GM11168 (cell line): ENCODE data around the gene AKR1C2.
"Not testable (repeated sequence)": the region's sequence is repeated elsewhere in the genome, so short reads cannot be mapped to it uniquely, and the experiment has no call there.

ENCODE experiments used
- in situ Hi-C: fragments of 300-500 bp; cut with MboI; formaldehyde crosslinking; loops from one replicate; pipeline ENCODE4 v1.12.0; 2022; ENCODE audit warnings: low sequenced_read_pairs; ENCODE audit not compliant: unreplicated experiment

The AKR1C2 gene

GRCh38 chr10:4992564-4992963 lies 11.1 kb downstream of the AKR1C2 start:
- in situ Hi-C loops = not testable (repeated sequence)

- in situ Hi-C loops = not testable (repeated sequence)
Observed at GRCh38 chr10:4991463-4991862, 12.2 kb downstream of the AKR1C2 start.

DNA sequence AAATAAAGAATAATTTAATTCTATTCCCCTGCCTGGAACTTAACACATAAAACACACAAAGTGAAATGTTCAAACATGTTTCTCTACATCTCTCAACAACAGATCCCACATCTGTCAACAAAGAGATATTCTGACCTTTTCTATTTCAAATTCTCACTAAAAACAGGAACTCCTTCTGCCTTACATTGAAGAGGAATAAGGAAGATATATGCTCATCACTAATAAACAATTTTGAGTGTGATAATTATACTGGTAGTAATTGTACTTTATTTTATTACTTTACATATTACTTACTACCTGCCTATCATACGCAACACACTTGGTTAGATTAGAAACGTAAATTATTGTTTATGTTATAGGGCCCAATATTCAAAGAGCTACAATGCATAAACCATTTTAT lies 13.4 kb downstream of the AKR1C2 start:
- in situ Hi-C loops = no loop called here

DNA sequence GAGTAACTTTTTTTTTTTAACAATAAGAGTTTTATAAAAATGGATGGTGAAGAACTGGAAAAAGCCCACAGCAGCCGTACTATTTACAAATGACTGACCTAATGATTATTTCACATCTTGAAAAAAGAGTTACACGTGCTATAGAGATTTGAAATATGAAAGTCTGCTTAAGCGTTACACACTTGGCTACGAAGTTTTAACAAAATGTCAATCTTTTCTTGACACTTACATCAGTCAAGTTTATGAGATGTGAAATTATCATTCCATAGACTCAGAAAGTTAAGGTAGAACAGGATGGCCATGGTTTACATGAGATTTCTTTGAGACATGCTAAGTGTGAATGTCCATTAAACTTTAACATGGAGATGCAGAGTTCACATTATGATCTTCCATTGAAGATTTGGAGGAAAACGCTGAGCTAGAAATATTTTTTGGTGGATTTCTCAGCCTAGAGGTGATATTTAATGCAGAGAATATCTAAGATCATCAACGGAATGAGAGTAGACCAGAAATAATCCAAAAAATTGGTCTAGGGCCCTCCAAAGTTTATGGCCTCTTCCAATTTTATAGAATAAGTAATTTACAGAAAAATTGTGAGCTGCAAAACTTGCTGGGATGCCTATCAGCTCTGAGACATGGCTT lies 15.5 kb downstream of the AKR1C2 start:
- in situ Hi-C loops = not testable (repeated sequence)

- in situ Hi-C loops = no loop called here
Observed at GRCh38 chr10:4984971-4985594, 18.6 kb downstream of the AKR1C2 start.

- in situ Hi-C loops = no loop called here
Observed at GRCh38 chr10:4984223-4984622, 19.4 kb downstream of the AKR1C2 start.

DNA sequence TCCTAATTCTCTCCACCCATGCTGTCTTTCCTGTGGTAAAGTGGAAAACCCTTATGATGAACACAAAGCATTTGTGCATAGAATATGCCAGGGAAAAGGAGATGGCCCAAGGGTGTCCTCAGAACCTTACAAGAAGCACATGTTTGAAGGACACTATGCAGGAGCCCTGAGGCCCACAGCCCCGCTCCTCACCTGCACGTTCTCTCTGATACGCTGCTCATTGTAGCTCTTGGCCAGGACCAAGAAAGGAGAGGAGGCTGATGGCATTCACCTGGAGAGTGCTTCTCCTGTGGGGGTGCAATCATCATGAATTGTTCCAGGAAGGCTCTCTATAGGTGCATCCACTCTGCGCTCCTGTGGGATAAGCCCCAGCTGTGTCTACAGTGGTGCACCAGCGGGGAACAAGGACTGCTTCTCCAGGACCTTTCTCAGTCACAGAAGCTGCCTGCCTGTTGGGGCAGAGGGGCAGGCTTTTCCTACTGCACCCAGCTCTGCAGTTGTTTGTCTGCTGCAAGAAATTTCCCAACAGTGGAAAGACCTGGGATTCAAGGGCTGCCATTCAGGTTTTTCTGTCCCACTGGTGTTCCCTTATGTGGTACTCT lies 19.9 kb downstream of the AKR1C2 start:
- in situ Hi-C loops = no loop called here

- in situ Hi-C loops = no loop called here
Observed at GRCh38 chr10:4982764-4983226, 20.9 kb downstream of the AKR1C2 start.

- in situ Hi-C loops = no loop called here
Observed at GRCh38 chr10:4981722-4982471, 21.8 kb downstream of the AKR1C2 start.

- in situ Hi-C loops = no loop called here
Observed at GRCh38 chr10:4980793-4981192, 22.9 kb downstream of the AKR1C2 start.

DNA sequence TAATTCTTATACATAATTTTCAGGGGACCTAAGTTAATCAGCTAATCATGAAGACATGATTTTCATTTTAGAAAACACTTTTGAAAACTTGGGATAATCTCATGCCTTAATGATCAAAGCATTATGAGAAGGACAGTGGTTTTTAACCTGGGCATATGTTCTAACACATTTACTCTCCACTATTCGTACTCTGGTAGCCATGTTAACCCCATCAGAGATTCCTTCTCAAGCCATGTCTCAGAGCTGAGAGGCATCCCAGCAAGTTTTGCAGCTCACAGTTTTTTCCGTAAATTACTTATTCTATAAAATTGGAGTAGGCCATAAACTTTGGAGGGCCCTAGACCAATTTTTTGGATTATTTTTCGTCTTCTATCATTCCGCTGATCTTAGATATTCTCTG lies 24.8 kb downstream of the AKR1C2 start:
- in situ Hi-C loops = no loop called here

DNA sequence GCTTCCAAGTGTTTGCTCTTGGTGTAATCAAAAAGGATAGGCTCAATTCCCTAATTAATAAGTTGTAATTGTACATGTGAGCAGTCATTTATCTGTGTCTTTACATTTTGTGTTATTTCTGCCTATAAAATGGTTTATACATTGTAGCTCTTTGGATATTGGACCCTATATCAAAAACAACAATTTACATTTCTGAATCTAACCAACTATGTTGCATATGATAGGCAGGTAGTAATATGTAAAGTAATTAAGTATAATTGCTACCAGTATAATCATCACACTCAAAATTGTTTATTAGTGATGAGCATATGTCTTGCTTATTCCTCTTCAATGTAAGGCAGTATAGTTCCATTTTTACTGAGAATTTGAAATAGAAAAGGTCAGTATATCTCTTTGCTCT lies 26.6 kb downstream of the AKR1C2 start:
- in situ Hi-C loops = no loop called here

GRCh38 chr10:4974400-4974799 lies 29.3 kb downstream of the AKR1C2 start:
- in situ Hi-C loops = not testable (repeated sequence)

- in situ Hi-C loops = not testable (repeated sequence)
Observed at GRCh38 chr10:4973294-4973693, 30.4 kb downstream of the AKR1C2 start.

DNA sequence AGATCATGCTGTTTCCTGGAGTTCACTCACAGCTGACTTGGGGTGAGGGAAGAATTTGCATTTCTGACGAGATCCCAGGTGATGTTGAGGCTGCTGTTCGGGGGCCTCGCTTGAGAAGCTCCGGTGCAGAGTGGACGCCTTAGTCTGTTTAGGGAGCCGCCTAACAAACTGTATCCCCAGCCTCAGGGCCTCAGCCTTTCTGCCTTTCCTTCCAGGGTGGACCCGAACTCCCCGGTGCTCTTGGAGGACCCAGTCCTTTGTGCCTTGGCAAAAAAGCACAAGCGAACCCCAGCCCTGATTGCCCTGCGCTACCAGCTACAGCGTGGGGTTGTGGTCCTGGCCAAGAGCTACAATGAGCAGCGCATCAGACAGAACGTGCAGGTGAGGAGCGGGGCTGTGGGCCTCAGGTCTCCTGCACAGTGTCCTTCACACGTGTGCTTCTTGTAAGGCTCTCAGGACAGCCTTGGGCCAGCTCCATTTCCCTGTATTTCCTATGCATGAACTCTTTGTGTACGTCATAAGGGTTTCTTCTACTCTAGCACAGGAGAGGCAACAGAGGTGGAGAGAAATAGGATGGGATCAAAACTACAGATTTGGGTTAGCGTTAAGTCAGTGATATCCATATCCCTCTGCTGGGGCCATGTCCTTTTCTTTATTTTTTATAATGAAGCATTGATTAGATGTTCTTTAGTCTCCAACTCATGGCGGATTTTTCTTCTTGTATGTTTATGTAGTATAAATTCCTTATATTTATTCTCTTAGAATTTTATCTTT lies 31.1 kb downstream of the AKR1C2 start:
- in situ Hi-C loops = not testable (repeated sequence)

- in situ Hi-C loops = not testable (repeated sequence)
Observed at GRCh38 chr10:4970362-4970761, 33.3 kb downstream of the AKR1C2 start.

GRCh38 chr10:4969289-4969688 lies 34.4 kb downstream of the AKR1C2 start:
- in situ Hi-C loops = not testable (repeated sequence)

- in situ Hi-C loops = not testable (repeated sequence)
Observed at GRCh38 chr10:4967189-4967588, 36.5 kb downstream of the AKR1C2 start.

- in situ Hi-C loops = not testable (repeated sequence)
Observed at GRCh38 chr10:4965763-4966162, 37.9 kb downstream of the AKR1C2 start.

DNA sequence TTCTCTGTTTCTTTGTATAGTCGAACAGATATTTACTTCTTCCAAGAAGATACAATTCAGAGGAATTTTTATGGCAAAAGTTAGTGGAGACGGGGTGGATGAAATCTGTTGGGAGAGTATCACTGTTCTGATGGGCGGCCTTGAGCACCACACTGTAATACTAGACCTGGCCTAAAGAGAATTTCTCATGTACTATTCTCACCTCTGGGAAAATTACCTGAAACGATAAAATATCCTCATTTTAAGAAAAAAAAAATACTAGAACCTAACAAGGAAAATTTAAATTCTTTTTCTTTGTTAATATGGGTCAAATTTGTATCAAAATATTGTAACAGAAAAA lies 39.9 kb downstream of the AKR1C2 start:
- in situ Hi-C loops = not testable (repeated sequence)
